PC-9 (cell line): ENCODE results near the gene FAM3B.

Experiments
- CTCF ChIP-seq: fragments of 200-600 bp; sonication (generic); conservative IDR thresholded peaks from 2 replicates; pipeline ENCODE4 v1.6.1; 2017; ENCODE audit warnings: mixed run types, antibody characterized with exemption, mild to moderate bottlenecking, moderate library complexity
- EZH2 ChIP-seq: fragments of 200-600 bp; sonication (generic); IDR thresholded peaks from 2 replicates; pipeline ENCODE4 v1.8.0; 2017; ENCODE audit warnings: antibody characterized with exemption, low read depth

- TF ChIP-seq EZH2 (no peak), CTCF (no peak)
Measured at GRCh38 chr21:41369920-41370839, 53.6 kb downstream of the FAM3B start.
